ENCODE results near the gene FASTK.

Gene FASTK

DNA sequence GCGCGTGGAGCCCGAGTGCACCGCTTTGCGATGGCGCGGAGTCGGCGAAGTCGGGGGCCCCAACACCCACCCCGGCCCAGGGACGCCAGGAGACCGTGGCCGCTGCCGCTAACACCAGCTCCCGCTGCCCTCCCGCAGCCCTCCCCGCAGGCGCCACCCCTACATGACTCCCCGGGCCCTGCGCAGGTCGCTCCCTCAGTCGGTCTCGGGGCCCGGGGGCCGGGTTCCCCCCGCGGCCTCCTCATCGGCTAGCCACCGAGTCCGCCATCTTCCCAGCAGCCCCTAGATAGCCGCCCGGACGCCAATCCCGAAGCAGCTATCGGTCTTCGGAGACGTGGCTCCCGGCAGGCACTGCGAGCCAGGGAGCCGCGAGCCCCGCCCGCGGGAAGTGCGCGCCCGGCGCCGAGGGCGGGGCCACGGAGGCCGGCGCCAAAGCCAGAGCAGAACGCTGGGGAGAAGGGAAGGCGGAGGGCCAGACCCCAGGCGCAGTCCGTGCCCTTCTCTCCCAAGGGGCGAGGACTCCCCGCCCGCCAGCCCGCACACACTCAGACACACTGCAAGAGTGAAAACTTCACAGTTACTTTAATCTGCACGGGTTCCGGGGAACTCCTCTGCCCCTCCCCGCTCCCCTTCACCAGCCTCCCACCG lies at the start of gene FASTK:
Gene FASTK, minus strand, starts transcription at position 288 of the 648 bp plus-strand sequence. Its CDS starts 43 bp downstream, at position 245.
- H3K36me3 ChIP-seq (ENCODE audit: insufficient read depth, low read length) = peaks cover 9% of the 10 kb centered on the region
- H3K4me1 ChIP-seq (ENCODE audit: insufficient read depth, low read length) = peaks cover 51% of the 10 kb centered on the region
- no peaks in the 10 kb centered on the region for H3K27me3 ChIP-seq (ENCODE audit: insufficient read depth, low read length)
- peak within 1 kb of the TSS; percentile 74 for H3K4me3 ChIP-seq (ENCODE audit: low read length)
- no peaks in the 10 kb centered on the region for H3K9me3 ChIP-seq (ENCODE audit: low read length)
- peak within 1 kb of the TSS; percentile 58 for H2AFZ ChIP-seq (ENCODE audit: low read depth, low read length)

GRCh38 chr7:151129960-151130591 lies 49.5 kb upstream of the FASTK start:
- peaks cover 65% of the 10 kb centered on the region for H3K36me3 ChIP-seq (ENCODE audit: insufficient read depth, low read length)

DNA sequence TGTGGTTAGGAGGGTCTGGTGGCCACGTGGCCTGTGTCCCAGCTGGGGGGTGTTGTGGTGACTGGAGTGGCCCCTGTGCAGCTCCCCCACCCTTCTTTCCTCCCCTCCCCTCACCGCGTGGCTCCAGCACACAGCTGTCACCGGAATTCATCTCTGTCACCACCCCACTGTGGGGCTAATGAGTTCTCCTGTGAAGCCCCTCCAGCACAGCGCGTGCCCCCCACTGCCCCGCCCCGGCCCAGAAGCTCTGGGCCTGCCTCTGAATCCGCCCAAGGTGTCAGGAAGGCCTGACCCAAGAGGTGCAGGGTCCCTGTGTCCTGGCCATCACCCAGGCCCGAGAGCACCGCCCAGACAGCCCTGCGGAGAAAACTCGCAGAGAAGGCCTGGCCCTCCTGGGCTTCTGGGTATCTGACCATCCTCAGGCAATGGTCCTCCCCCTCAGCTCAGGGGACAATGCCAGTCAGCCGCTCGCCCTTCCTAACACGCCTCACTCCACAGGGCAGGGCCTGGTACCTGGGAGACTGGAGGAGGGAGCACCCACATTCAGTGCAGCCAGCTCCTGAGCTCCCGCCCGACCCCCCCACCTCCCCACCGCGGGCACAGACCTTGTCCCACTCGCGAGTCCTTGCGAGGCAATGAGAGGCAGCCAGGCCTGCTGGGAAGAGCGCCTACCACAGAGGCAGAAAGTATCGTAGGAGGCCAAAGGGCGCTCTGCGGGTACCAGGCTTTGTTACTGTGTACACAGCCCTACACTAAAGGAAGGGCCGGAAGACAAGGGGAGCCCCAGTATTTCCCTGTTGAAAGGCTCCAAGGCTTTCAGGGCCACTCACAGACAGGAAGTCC lies 48.7 kb upstream of the FASTK start:
- no peaks in the 10 kb centered on the region for H3K4me1 ChIP-seq (ENCODE audit: insufficient read depth, low read length)
- no peak overlapping the region for H3K4me3 ChIP-seq (ENCODE audit: low read length)
- H3K27me3 ChIP-seq (ENCODE audit: insufficient read depth, low read length) = no peaks in the 10 kb centered on the region
- H3K36me3 ChIP-seq (ENCODE audit: insufficient read depth, low read length) = peaks cover 65% of the 10 kb centered on the region
- no peak overlapping the region for H2AFZ ChIP-seq (ENCODE audit: low read depth, low read length)
- H3K9me3 ChIP-seq (ENCODE audit: low read length) = no peaks in the 10 kb centered on the region

More at GRCh38 chr7:151129960-151130591, 49.5 kb upstream of the FASTK start:
- no peak overlapping the region for H2AFZ ChIP-seq (ENCODE audit: low read depth, low read length)
- H3K27me3 ChIP-seq (ENCODE audit: insufficient read depth, low read length) = no peaks in the 10 kb centered on the region
- no peaks in the 10 kb centered on the region for H3K9me3 ChIP-seq (ENCODE audit: low read length)
- H3K4me3 ChIP-seq (ENCODE audit: low read length) = no peak overlapping the region
- no peaks in the 10 kb centered on the region for H3K4me1 ChIP-seq (ENCODE audit: insufficient read depth, low read length)

DNA sequence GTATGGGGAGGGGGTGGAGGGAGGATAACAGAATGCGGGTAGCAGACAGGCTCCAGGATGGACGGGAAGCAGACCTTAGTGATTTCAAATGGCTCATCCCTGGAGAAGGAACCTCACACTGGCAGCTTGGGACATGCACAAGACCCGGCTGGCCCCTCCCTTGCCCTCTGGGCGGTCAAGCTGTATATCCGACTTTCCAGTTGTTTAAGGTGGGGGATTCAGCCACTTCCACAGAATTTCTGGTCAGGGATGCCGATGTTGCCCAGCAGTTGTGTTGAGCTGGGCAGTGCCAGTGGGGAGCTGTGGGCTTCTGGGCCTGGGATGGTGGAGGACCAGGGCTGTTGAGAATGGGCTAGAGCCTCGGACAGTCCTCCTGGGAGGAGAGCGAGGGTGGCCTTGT lies 48.1 kb upstream of the FASTK start:
- peaks cover 59% of the 10 kb centered on the region for H3K36me3 ChIP-seq (ENCODE audit: insufficient read depth, low read length)
- no peak overlapping the region for H2AFZ ChIP-seq (ENCODE audit: low read depth, low read length)
- H3K9me3 ChIP-seq (ENCODE audit: low read length) = no peaks in the 10 kb centered on the region
- H3K27me3 ChIP-seq (ENCODE audit: insufficient read depth, low read length) = no peaks in the 10 kb centered on the region
- no peaks in the 10 kb centered on the region for H3K4me1 ChIP-seq (ENCODE audit: insufficient read depth, low read length)
- no peak overlapping the region for H3K4me3 ChIP-seq (ENCODE audit: low read length)

DNA sequence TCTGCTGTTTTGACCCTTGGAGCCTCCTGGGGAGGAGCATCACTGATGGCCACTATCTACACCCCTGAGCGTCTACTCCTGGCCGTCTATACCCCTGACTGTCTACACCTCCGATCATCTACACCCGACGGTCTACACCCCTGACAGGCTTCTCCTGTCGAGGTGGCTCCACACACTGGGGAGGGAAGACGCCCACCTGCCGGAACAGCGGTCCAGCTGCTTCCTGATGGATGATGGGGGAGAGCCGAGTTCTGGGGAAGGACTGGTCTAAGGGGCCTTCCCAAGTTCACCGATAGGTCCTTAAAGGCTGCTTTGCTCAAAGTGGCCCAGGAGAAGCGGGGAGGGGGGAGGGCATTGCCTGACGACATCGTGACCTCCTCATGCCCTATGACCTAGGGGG lies 47.5 kb upstream of the FASTK start:
- Histone ChIP-seq H2AFZ (ENCODE audit: low read depth, low read length) (no peak overlapping the region), H3K4me1 (ENCODE audit: insufficient read depth, low read length) (no peaks in the 10 kb centered on the region), H3K36me3 (ENCODE audit: insufficient read depth, low read length) (peaks cover 56% of the 10 kb centered on the region), H3K4me3 (ENCODE audit: low read length) (no peak overlapping the region), H3K9me3 (ENCODE audit: low read length) (no peaks in the 10 kb centered on the region), H3K27me3 (ENCODE audit: insufficient read depth, low read length) (no peaks in the 10 kb centered on the region)

DNA sequence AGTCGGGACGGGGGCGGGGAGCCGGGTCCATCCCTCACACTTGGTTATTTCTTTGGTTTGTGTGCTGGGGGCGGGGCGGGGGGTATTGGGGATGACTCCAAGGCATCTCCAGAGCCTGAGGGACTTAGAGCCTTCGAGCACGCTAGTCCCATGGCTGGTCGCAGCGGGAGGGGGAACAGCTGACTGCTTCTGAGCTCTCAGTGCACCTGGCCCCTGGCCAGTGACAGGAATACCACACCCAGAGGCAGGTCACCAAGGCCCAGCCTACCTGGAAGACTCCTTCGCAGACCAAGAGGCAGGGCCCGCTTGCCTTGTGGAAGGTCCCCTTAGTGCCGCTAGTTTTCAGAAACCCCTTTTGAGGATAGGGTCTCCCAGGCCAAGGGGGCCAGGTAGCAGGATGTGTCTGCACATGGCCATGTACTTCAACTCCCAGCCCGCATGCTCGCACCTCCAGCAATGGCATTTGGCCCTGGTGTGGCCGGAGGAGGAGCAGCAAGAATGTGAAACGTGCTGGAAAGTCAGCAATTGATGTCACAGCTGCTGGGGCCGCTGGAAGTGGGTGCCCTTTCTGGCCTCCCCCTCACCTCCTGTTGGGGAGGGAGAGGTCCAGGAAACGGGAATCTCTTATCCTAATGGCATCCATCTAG lies 46.0 kb upstream of the FASTK start:
- H3K36me3 ChIP-seq (ENCODE audit: insufficient read depth, low read length) = peaks cover 51% of the 10 kb centered on the region
- H3K4me3 ChIP-seq (ENCODE audit: low read length) = no peak overlapping the region
- H2AFZ ChIP-seq (ENCODE audit: low read depth, low read length) = no peak overlapping the region
- H3K27me3 ChIP-seq (ENCODE audit: insufficient read depth, low read length) = no peaks in the 10 kb centered on the region
- no peaks in the 10 kb centered on the region for H3K9me3 ChIP-seq (ENCODE audit: low read length)
- no peaks in the 10 kb centered on the region for H3K4me1 ChIP-seq (ENCODE audit: insufficient read depth, low read length)

DNA sequence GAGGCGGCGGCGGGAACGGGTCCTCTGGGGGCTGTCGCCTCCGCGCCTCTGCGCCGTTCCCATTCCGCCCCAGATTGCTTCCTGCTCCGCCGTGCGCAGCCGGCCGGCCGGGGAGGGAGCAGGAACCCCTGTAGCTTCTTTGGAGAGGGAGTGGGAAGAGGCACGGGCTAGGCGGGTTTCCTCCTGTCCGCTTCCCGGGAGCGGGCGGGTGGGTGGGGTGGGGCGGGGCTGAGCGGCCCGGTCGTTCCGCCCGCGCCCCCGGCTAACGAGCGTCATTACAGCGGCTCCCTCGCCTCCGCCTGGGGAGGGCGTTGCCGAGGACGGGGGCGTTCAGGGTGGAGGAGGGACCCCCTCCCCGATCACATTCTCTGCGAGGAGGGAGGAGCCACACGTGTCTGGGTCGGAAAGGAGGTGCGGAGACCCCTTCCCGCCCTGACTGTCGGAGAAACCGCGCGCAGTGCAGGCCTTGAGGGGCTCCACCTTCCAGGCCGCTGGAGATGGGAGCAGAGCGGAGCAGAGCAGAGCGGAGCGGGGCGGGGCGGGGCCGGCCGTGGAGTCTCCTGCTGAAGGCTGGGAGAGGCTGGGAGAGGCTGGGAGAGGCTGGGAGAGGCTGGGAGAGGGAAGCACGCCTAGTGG lies 45.4 kb upstream of the FASTK start:
- Histone ChIP-seq H3K9me3 (ENCODE audit: low read length) (no peaks in the 10 kb centered on the region), H3K4me1 (ENCODE audit: insufficient read depth, low read length) (no peaks in the 10 kb centered on the region), H3K36me3 (ENCODE audit: insufficient read depth, low read length) (peaks cover 51% of the 10 kb centered on the region), H2AFZ (ENCODE audit: low read depth, low read length) (no peak overlapping the region), H3K4me3 (ENCODE audit: low read length) (no peak overlapping the region), H3K27me3 (ENCODE audit: insufficient read depth, low read length) (no peaks in the 10 kb centered on the region)

- no peak overlapping the region for H3K4me3 ChIP-seq (ENCODE audit: low read length)
- H3K9me3 ChIP-seq (ENCODE audit: low read length) = no peaks in the 10 kb centered on the region
- no peaks in the 10 kb centered on the region for H3K27me3 ChIP-seq (ENCODE audit: insufficient read depth, low read length)
- no peak overlapping the region for H2AFZ ChIP-seq (ENCODE audit: low read depth, low read length)
- peaks cover 48% of the 10 kb centered on the region for H3K36me3 ChIP-seq (ENCODE audit: insufficient read depth, low read length)
- no peaks in the 10 kb centered on the region for H3K4me1 ChIP-seq (ENCODE audit: insufficient read depth, low read length)
These were observed 44.8 kb upstream of the FASTK start for GRCh38 chr7:151125470-151125845.

DNA sequence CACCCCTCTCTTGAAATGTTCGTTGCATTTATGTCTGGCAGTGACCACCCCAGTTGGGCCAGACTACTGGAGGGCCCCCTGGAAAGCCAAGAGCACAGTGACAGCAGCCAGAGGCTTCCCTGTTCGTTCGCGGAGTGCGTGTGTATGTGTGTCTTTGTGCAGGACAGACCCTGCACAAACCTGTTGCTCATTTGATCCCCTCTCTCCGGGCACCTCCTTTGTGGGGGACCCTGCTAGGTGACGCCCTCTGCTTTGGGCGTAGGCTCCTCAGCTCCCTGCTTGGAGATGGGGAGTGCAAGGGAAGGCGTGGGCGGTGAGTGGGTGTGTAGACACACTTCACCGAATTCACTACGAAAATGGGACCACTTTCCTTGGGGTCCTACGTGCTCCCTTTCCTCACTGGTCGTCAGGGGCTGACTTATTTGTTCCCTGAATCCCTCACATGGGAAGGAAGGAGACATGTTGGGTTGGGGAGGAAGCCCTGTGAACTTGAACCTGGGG lies 44.3 kb upstream of the FASTK start:
- no peaks in the 10 kb centered on the region for H3K4me1 ChIP-seq (ENCODE audit: insufficient read depth, low read length)
- H3K27me3 ChIP-seq (ENCODE audit: insufficient read depth, low read length) = no peaks in the 10 kb centered on the region
- H3K9me3 ChIP-seq (ENCODE audit: low read length) = no peaks in the 10 kb centered on the region
- H3K4me3 ChIP-seq (ENCODE audit: low read length) = no peak overlapping the region
- H3K36me3 ChIP-seq (ENCODE audit: insufficient read depth, low read length) = peaks cover 49% of the 10 kb centered on the region
- H2AFZ ChIP-seq (ENCODE audit: low read depth, low read length) = no peak overlapping the region

DNA sequence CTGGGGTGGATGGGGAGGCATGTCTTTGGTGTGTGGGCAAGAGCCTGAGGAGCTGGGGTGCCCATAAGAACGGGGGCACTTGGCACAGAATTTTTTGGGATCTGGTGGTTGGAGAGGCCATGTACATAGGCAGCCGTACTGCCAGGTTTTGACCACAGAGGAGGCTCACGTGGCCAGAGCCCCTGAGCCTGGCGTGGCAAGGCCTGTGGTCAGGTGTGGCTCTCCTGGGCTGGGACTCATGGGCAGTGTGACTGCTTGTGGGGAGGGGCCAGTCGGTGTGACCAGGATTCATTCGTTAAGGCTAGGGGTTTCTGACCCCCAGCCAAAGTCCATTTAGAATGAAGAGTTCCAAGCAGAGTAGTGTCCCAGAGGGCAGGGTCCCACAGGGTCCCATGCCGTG lies 43.9 kb upstream of the FASTK start:
- no peak overlapping the region for H2AFZ ChIP-seq (ENCODE audit: low read depth, low read length)
- H3K4me1 ChIP-seq (ENCODE audit: insufficient read depth, low read length) = no peaks in the 10 kb centered on the region
- H3K4me3 ChIP-seq (ENCODE audit: low read length) = no peak overlapping the region
- no peaks in the 10 kb centered on the region for H3K9me3 ChIP-seq (ENCODE audit: low read length)
- peaks cover 49% of the 10 kb centered on the region for H3K36me3 ChIP-seq (ENCODE audit: insufficient read depth, low read length)
- no peaks in the 10 kb centered on the region for H3K27me3 ChIP-seq (ENCODE audit: insufficient read depth, low read length)

DNA sequence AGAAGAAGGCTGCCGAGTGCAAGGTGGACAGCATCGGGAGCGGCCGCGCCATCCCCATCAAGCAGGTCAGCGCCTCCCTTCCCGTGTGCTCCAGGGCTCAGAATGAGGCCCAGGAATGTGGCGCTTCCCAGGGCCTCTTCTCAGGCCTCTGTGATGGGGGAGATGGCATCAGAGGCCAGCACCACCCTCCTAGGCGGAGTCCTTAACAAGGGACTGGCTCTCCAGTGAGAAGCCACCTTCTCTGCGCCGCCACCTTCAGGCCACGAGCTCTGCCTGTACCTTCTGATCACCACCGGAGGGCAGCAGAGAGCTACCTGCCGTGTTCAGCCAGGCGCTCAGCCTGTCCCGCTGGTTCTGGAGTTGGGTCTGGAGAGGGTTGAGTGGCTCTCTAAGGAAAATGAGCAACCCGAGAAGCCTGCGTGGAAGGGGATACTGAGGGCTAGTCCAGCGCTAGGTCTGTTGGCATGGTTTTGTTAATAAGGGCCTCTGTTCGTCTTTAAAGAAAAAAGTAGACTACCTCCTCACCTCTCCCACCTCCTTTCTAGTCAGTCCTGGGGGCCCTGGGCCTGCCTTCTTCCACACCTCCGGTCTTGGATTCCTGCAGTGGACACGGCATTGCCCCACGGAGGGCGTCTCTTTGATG lies 43.3 kb upstream of the FASTK start:
- Histone ChIP-seq H3K27me3 (ENCODE audit: insufficient read depth, low read length) (no peaks in the 10 kb centered on the region), H3K36me3 (ENCODE audit: insufficient read depth, low read length) (peaks cover 53% of the 10 kb centered on the region)

DNA sequence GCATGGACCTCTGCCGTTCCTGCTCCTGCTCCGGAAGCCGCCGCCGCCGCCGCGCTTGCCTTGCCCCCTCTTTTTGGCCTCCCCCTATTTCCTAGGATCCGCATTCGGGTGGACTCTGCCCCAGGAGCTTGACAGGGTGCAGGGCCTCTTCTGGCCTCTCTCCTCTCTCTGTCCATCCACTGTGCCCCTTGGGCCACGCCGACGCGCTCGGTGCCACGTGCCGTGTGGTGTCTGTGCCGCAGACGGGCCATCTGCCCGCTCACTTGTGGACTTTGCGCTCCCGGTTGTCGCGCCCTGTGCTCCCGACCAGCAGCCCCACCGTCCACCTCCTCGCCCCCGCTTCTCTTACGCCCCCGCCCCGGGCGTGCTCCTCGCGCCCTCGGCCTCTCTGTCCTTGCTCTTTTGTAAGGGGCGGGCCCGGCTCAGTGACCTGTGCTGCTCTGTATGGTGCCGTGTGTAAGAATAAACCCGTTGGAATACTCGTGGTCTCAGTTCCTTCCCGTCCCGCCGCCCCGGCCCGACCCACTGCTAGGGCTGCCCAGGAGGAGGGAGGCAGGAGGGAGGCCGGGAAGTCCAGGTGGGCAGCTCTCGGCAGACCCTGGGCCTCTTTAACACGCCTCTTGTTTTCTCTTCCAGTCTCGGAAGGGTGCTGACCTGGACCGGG lies 42.7 kb upstream of the FASTK start:
- H2AFZ ChIP-seq (ENCODE audit: low read depth, low read length) = no peak overlapping the region
- H3K4me3 ChIP-seq (ENCODE audit: low read length) = no peak overlapping the region
- H3K4me1 ChIP-seq (ENCODE audit: insufficient read depth, low read length) = no peaks in the 10 kb centered on the region
- H3K36me3 ChIP-seq (ENCODE audit: insufficient read depth, low read length) = peaks cover 53% of the 10 kb centered on the region
- H3K9me3 ChIP-seq (ENCODE audit: low read length) = no peaks in the 10 kb centered on the region
- no peaks in the 10 kb centered on the region for H3K27me3 ChIP-seq (ENCODE audit: insufficient read depth, low read length)

More for the DNA sequence above, 43.3 kb upstream of the FASTK start:
- Histone ChIP-seq H3K4me1 (ENCODE audit: insufficient read depth, low read length) (no peaks in the 10 kb centered on the region), H3K9me3 (ENCODE audit: low read length) (no peaks in the 10 kb centered on the region), H3K4me3 (ENCODE audit: low read length) (no peak overlapping the region), H2AFZ (ENCODE audit: low read depth, low read length) (no peak overlapping the region)

Data from neuron (in vitro differentiated cells).